ENCODE measurements around the gene SLC9A9.

SLC9A9 gene

DNA sequence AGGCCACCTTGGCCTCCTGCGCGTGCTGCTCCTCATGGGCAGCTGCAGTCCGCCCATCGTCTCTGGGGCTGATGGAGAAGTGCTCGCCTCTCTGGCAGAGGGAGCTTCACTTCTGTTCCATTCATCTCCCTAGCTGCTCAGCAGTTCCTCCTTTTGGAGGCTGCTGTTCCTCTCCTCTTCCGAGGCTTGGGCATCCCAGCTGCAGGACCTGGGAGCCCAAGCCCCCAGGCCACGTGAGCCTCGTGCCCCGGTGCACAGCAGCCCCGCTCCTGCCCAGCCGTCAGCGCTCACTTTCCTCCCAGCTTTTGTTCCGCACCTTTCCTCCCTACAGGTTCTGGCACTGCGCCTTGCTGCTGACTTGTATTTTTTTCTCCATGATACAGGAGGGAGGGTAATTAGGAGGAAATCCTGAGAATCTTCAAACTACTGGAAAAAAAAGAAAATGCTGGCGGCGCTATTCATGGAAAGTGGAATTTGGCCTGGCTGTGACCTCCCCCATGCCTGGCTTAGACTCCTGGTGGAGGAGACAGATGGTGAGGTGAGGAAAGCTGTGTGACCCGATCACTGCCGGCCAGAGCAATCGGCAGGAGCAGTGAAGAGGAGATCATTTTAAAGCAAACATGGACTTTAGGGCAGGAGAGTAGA is 518.6 kb downstream of the SLC9A9 start:
- no peak overlapping the region for H3K4me3 ChIP-seq (ENCODE audit: low read depth, low read length)
- DNase-seq (ENCODE audit: low read depth): no peak
- TF ChIP-seq, protein P1, sequence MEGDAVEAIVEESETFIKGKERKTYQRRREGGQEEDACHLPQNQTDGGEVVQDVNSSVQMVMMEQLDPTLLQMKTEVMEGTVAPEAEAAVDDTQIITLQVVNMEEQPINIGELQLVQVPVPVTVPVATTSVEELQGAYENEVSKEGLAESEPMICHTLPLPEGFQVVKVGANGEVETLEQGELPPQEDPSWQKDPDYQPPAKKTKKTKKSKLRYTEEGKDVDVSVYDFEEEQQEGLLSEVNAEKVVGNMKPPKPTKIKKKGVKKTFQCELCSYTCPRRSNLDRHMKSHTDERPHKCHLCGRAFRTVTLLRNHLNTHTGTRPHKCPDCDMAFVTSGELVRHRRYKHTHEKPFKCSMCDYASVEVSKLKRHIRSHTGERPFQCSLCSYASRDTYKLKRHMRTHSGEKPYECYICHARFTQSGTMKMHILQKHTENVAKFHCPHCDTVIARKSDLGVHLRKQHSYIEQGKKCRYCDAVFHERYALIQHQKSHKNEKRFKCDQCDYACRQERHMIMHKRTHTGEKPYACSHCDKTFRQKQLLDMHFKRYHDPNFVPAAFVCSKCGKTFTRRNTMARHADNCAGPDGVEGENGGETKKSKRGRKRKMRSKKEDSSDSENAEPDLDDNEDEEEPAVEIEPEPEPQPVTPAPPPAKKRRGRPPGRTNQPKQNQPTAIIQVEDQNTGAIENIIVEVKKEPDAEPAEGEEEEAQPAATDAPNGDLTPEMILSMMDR (IDR thresholded peaks at IDR 0.05; ENCODE audit: control insufficient read depth, extremely low read depth, insufficient read depth): no peak

DNA sequence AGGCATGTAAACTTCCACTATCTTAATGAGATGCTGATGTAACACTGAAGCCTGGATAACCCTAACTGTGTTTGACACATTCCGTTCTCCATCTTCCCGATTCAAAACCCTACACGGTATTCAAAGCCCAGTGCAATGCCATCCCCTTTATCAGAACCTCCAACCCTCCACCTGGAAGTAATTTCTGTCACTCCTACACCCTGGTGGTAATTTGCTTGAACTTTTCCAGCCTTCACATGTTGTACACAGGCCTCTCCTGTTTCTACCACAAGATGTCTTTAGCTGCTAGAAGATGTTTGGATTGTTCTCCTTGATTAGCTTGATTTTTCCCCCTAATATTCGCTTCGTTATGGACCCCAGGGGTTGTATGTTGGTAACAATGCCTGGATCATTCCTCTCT is 519.8 kb downstream of the SLC9A9 start:
- DNase-seq (ENCODE audit: low read depth): no peak
- TF ChIP-seq, protein P1 (IDR thresholded peaks at IDR 0.05; ENCODE audit: control insufficient read depth, extremely low read depth, insufficient read depth): no peak
- no peak overlapping the region for H3K4me3 ChIP-seq (ENCODE audit: low read depth, low read length)

- TF ChIP-seq, protein P1 (IDR thresholded peaks at IDR 0.05; ENCODE audit: control insufficient read depth, extremely low read depth, insufficient read depth): no peak
- DNase-seq (ENCODE audit: low read depth): no peak
- no peak overlapping the region for H3K4me3 ChIP-seq (ENCODE audit: low read depth, low read length)
Measured at GRCh38 chr3:143326983-143327778, 521.1 kb downstream of the SLC9A9 start.

DNA sequence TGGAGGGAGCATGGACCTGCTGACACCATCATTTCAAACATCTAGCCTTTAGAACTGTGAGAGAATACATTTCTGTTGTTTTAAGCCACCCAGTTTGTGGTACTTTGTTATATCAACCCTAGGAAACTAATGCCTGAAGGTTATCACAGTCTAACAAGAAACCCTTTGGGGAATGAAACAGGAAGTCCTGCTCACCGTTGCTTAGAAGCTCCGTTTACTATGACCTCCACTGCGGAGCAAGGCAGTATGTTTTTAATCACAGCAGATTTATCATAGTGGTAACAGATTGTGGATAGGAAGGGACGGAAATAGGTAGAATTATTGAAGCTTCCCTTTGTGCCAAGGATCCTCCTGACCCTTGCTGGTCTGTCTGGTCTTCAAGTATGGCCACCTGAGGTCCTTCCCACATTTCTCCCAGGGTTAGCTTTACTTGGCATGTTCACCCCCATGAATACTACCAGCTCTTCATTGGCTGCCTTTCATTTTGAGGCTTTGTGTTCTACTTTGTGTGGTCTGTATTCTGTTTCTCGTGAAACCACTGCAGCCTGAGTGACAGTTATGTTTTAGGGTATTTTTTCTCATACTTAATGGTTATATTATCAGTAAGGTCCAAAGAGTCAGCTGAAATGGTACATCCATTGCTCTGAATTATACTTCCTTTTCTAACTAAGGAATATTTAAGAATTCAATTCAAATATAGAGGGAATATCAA is 527.1 kb downstream of the SLC9A9 start:
- H3K4me3 ChIP-seq (ENCODE audit: low read depth, low read length): no peak overlapping the region
- TF ChIP-seq, protein P1 (IDR thresholded peaks at IDR 0.05; ENCODE audit: control insufficient read depth, extremely low read depth, insufficient read depth): no peak
- no peak for DNase-seq (ENCODE audit: low read depth)

- H3K4me3 ChIP-seq (ENCODE audit: low read depth, low read length): no peak overlapping the region
- TF ChIP-seq, protein P1 (IDR thresholded peaks at IDR 0.05; ENCODE audit: control insufficient read depth, extremely low read depth, insufficient read depth): no peak
- no peak for DNase-seq (ENCODE audit: low read depth)
Measured at GRCh38 chr3:143315766-143316165, 532.5 kb downstream of the SLC9A9 start.

DNA sequence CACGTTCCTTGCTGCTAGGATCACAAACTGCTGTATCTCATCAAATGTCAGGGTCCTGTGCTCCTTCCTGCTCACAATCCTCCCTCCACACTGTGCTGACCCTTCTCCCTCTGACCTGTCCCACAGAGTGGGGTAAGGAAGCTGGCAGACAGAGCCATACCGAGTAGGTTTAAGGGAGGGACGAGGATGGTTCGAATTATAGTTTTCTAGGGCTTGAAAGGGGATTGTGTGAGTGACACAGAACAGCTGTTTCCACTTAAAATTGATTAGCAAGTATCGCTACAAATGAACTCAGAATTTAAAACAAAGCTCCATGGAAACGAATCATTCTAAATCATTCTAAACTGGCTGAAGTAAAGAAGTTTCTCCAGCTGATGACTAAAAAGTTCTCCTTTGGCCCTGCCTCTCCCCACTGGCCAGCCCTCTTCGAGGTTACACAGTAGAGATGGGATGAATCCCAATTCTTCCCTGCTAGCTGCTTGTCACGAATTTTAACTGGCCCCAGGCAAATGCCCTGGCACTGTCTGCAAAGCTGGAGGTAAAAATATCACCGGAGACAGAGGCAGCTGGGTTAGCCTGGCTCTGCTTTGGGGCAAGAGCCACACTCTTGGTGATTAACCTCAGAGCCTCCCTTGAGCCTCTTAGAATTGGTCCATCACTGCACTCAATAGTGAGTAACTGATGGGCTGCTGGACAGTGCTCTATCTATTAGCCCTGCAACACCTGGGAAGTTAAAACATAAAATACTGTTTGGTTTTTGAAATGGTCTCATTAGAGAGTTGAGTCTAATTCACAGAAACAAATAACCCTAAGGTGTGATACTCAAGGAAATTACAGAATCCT is 533.8 kb downstream of the SLC9A9 start:
- no peak for DNase-seq (ENCODE audit: low read depth)
- TF ChIP-seq, protein P1 (IDR thresholded peaks at IDR 0.05; ENCODE audit: control insufficient read depth, extremely low read depth, insufficient read depth): no peak

More for the DNA sequence above, 533.8 kb downstream of the SLC9A9 start:
- no peak overlapping the region for H3K4me3 ChIP-seq (ENCODE audit: low read depth, low read length)
